ENCODE results near the gene TAS2R46. TPM values are rescaled to one million over a fixed set of nuclear protein-coding genes. Genes with fewer than 3 reads are reported as not detected.
"Not testable (repeated sequence)": the region's sequence is repeated elsewhere in the genome, so short reads cannot be mapped to it uniquely, and the experiment has no call there.

The TAS2R46 gene
- total RNA-seq, 1 donor, result 4.7 TPM

DNA sequence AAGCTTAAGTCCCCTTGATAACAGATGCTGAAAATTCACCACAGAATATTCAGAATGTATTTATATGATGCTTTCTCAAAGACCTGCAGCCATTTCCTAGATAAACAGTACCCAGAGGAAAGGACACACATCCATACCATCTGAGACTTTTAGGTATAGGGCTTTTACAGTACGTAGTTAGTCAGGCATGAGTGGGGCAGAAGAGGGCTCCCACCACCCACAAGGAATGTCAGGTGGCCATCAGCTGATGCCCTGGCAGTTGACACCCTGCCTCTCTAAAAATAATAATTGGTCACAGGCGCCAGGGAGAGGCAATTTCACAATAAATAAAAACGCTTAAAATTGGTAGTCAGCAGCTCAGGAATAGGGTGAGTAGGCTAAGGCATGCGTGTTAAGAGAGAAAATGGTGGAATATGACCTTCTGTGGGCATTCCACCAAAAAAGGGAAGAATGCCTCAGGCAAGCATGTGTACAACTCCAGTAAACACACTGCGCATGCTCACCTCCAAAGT is 7.8 kb upstream of the TAS2R46 start:
- DNase-seq (ENCODE audit: low read depth), result no peak
- H3K4me3 ChIP-seq (ENCODE audit: low read depth, low read length), result no peak overlapping the region
- TF ChIP-seq, protein P1, sequence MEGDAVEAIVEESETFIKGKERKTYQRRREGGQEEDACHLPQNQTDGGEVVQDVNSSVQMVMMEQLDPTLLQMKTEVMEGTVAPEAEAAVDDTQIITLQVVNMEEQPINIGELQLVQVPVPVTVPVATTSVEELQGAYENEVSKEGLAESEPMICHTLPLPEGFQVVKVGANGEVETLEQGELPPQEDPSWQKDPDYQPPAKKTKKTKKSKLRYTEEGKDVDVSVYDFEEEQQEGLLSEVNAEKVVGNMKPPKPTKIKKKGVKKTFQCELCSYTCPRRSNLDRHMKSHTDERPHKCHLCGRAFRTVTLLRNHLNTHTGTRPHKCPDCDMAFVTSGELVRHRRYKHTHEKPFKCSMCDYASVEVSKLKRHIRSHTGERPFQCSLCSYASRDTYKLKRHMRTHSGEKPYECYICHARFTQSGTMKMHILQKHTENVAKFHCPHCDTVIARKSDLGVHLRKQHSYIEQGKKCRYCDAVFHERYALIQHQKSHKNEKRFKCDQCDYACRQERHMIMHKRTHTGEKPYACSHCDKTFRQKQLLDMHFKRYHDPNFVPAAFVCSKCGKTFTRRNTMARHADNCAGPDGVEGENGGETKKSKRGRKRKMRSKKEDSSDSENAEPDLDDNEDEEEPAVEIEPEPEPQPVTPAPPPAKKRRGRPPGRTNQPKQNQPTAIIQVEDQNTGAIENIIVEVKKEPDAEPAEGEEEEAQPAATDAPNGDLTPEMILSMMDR (IDR thresholded peaks at IDR 0.05; ENCODE audit: insufficient read depth, low read length), result no peak

DNA sequence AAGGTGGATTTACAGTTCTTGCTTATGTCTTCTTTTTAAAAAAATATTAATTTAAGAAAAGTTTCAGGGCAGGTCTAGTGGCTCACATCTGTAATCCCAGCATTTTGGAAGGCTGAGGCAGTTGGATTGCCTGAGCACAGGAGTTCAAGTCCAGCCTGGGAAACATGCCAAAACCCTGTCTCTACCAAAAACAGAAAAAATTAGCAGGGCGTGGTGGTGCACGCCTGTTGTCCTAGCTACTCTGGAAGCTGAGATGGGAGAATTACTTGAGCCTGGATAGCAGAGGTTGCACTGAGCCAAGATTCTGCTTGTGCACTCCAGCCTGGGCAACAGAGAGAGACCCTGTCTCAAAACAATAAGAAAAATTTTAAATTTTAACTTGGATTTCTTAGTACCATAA is 5.4 kb upstream of the TAS2R46 start:
- no peak overlapping the region for H3K4me3 ChIP-seq (ENCODE audit: low read depth, low read length)
- TF ChIP-seq, protein P1 (IDR thresholded peaks at IDR 0.05; ENCODE audit: insufficient read depth, low read length), result no peak
- peak; percentile 74 for DNase-seq (ENCODE audit: low read depth)

- no peak overlapping the region for H3K4me3 ChIP-seq (ENCODE audit: low read depth, low read length)
- DNase-seq (ENCODE audit: low read depth), result no peak
- TF ChIP-seq, protein P1 (IDR thresholded peaks at IDR 0.05; ENCODE audit: insufficient read depth, low read length), result no peak
Measured at GRCh38 chr12:11059784-11060183, 2.3 kb downstream of the TAS2R46 start.

DNA sequence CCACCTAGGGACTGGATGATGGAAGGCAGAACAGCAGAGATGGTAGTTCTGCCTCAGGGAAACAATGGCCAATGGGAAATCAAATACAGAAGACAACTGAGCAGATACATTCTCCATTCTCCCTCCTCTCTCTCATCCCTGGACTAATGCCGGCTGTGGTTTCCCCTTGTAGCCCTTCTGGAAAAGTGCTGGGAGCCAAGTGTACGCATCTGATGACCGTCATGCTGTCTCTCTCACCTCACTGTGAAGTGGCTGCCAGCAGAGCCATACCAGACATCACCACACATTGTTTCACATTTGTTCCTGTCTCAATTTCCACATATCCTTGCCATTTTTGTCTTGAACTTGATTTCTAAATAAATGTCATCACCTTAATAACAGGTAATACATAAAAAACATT is 3.1 kb downstream of the TAS2R46 start:
- TF ChIP-seq, protein P1 (IDR thresholded peaks at IDR 0.05; ENCODE audit: insufficient read depth, low read length), result no peak
- no peak overlapping the region for H3K4me3 ChIP-seq (ENCODE audit: low read depth, low read length)
- DNase-seq (ENCODE audit: low read depth), result no peak

GRCh38 chr12:11055306-11055705 is 6.8 kb downstream of the TAS2R46 start:
- TF ChIP-seq, protein P1 (IDR thresholded peaks at IDR 0.05; ENCODE audit: insufficient read depth, low read length), result no peak
- H3K4me3 ChIP-seq (ENCODE audit: low read depth, low read length), result no peak overlapping the region
- no peak for DNase-seq (ENCODE audit: low read depth)

- H3K4me3 ChIP-seq (ENCODE audit: low read depth, low read length); DNase-seq (ENCODE audit: low read depth): not testable (repeated sequence)
Measured at GRCh38 chr12:11049806-11050531, 12.1 kb downstream of the TAS2R46 start.

- H3K4me3 ChIP-seq (ENCODE audit: low read depth, low read length); DNase-seq (ENCODE audit: low read depth): not testable (repeated sequence)
Measured at GRCh38 chr12:11041366-11041765, 20.7 kb downstream of the TAS2R46 start.

DNA sequence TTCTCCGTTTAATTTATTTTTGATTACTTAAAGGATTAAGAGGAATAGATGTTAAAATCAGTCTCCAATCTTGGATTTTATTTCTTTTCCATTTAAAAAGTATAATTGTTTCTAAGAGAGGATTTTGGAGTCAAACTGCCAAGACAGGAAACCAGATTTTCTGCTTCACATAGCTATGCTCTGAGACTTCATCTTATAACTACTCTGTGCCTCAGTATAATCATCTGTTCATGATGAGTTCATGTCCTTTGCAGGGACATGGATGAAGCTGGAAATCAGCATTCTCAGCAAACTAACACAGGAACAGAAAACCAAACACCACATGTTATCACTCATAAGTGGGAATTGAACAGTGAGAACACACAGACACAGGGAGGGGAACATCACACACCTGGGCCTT is 21.9 kb downstream of the TAS2R46 start:
- no peak for DNase-seq (ENCODE audit: low read depth)
- TF ChIP-seq, protein P1 (IDR thresholded peaks at IDR 0.05; ENCODE audit: insufficient read depth, low read length), result no peak
- no peak overlapping the region for H3K4me3 ChIP-seq (ENCODE audit: low read depth, low read length)
